HL-60 (cell line): Measurements from ENCODE around the gene RFLNA.

ENCODE experiments used
- CTCF ChIP-seq: IDR thresholded peaks from one replicate; pipeline ENCODE4 v1.5.1; 2011; ENCODE audit warnings: low read length, control low read depth, inconsistent platforms; ENCODE audit not compliant: insufficient read depth
- GABPA ChIP-seq: IDR thresholded peaks from 2 replicates; pipeline ENCODE4 v1.6.1; 2012; ENCODE audit warnings: low read depth
- POLR2AphosphoS5 ChIP-seq: IDR thresholded peaks from 2 replicates; pipeline ENCODE4 v1.6.1; 2012; ENCODE audit warnings: low read depth

- TF ChIP-seq GABPA (no peak), CTCF (no peak), POLR2AphosphoS5 (no peak)
Observed at GRCh38 chr12:124354400-124354799, 59.5 kb downstream of the RFLNA start.
